Liver (tissue), 9 donors: ENCODE data around the gene CYP3A5. TPM values are rescaled to one million over a fixed set of nuclear protein-coding genes. Genes with fewer than 3 reads are reported as not detected.
A peak's percentile ranks its signal among the peaks of the same experiment; 100 is the strongest.

Source experiments
- DNase-seq: peaks from one replicate; pipeline ENCODE4 v3.0.0-alpha.2; 2017; ENCODE audit warnings: low spot score
- H3K27ac ChIP-seq, 2 donors: one replicate each; pipeline ENCODE4 v1.7.0; 2013; ENCODE audit warnings: inconsistent platforms in 2 of 2, low read length in 2 of 2, control low read depth in 1 of 2, low read depth in 1 of 2, mild to moderate bottlenecking in 1 of 2
- H3K27me3 ChIP-seq, 4 donors: one replicate each; pipeline versions ENCODE4 v1.6.1 to v1.7.0; 2013; ENCODE audit warnings: low read length in 3 of 4, inconsistent platforms in 1 of 4, mild to moderate bottlenecking in 1 of 4, moderate library complexity in 1 of 4; ENCODE audit not compliant: control insufficient read depth in 4 of 4, insufficient read depth in 4 of 4
- H3K36me3 ChIP-seq, 4 donors: one replicate each; pipeline versions ENCODE4 v1.6.1 to v1.7.0; 2013; ENCODE audit warnings: low read length in 3 of 4, mild to moderate bottlenecking in 3 of 4, low read depth in 1 of 4, moderate library complexity in 1 of 4; ENCODE audit not compliant: control insufficient read depth in 4 of 4, insufficient read depth in 3 of 4
- H3K4me1 ChIP-seq, 4 donors: one replicate each; pipeline versions ENCODE4 v1.6.1 to v1.7.0; 2013; ENCODE audit warnings: low read length in 3 of 4, mild to moderate bottlenecking in 3 of 4, moderate library complexity in 1 of 4; ENCODE audit not compliant: control insufficient read depth in 4 of 4, insufficient read depth in 4 of 4
- H3K4me3 ChIP-seq, 3 donors: one replicate each; pipeline versions ENCODE4 v1.6.1 to v1.7.0; 2013; ENCODE audit warnings: low read length in 3 of 3, control low read depth in 1 of 3, low read depth in 1 of 3, mild to moderate bottlenecking in 1 of 3
- H3K9ac ChIP-seq, 2 donors: one replicate each; pipeline ENCODE4 v1.7.0; 2013; ENCODE audit warnings: low read length in 2 of 2, mild to moderate bottlenecking in 2 of 2, moderate library complexity in 2 of 2, control low read depth in 1 of 2, low read depth in 1 of 2
- H3K9me3 ChIP-seq, 4 donors: one replicate each; pipeline versions ENCODE4 v1.6.1 to v1.7.0; 2013; ENCODE audit warnings: low read length in 3 of 4; ENCODE audit not compliant: control insufficient read depth in 4 of 4
- EGR1 ChIP-seq, 2 donors: IDR thresholded peaks; 2 replicates each; pipeline ENCODE4 v1.6.1; 2016 to 2018; ENCODE audit warnings: antibody characterized with exemption in 2 of 2, low read depth in 2 of 2
- FOXA1 ChIP-seq: IDR thresholded peaks from 2 replicates; pipeline ENCODE4 v1.6.1; 2016; ENCODE audit warnings: antibody characterized with exemption
- FOXA2 ChIP-seq: IDR thresholded peaks from 2 replicates; pipeline ENCODE4 v1.6.1; 2016; ENCODE audit warnings: antibody characterized with exemption
- GABPA ChIP-seq, 2 donors: IDR thresholded peaks in 1 of 2; conservative IDR thresholded peaks in 1 of 2; 2 replicates each; pipeline ENCODE4 v1.6.1; 2016; ENCODE audit warnings: antibody characterized with exemption in 2 of 2, mild to moderate bottlenecking in 1 of 2, moderate library complexity in 1 of 2
- HNF4A ChIP-seq, 2 donors: conservative IDR thresholded peaks; 2 replicates each; pipeline ENCODE4 v1.6.1; 2016; ENCODE audit warnings: antibody characterized with exemption in 2 of 2, mild to moderate bottlenecking in 2 of 2
- HNF4G ChIP-seq: IDR thresholded peaks from 2 replicates; pipeline ENCODE4 v1.6.1; 2016; ENCODE audit warnings: antibody characterized with exemption
- JUND ChIP-seq, 2 donors: IDR thresholded peaks; 2 replicates each; pipeline ENCODE4 v1.6.1; 2016; ENCODE audit warnings: antibody characterized with exemption in 2 of 2
- NR2F2 ChIP-seq: IDR thresholded peaks from 2 replicates; pipeline ENCODE4 v1.6.1; 2016; ENCODE audit warnings: antibody characterized with exemption
- RAD21 ChIP-seq, 2 donors: IDR thresholded peaks; 2 replicates each; pipeline ENCODE4 v1.6.1; 2016; ENCODE audit warnings: antibody characterized with exemption in 2 of 2, mild to moderate bottlenecking in 2 of 2
- RXRA ChIP-seq, 2 donors: IDR thresholded peaks; 2 replicates each; pipeline ENCODE4 v1.6.1; 2017 to 2018; ENCODE audit warnings: antibody characterized with exemption in 2 of 2, mild to moderate bottlenecking in 1 of 2
- SP1 ChIP-seq: IDR thresholded peaks from 2 replicates; pipeline ENCODE4 v1.6.1; 2018; ENCODE audit warnings: antibody characterized with exemption, mild to moderate bottlenecking
- TAF1 ChIP-seq: conservative IDR thresholded peaks from 2 replicates; pipeline ENCODE4 v1.6.1; 2016; ENCODE audit warnings: antibody characterized with exemption, mild to moderate bottlenecking
- YY1 ChIP-seq: IDR thresholded peaks from 2 replicates; pipeline ENCODE4 v1.6.1; 2016; ENCODE audit warnings: antibody characterized with exemption, mild to moderate bottlenecking
- WGBS: extraction: QIAGEN DNeasy Blood & Tissue Kit; methylation state at CpG from one replicate; pipeline ENCODE4 v1.1.7; 2013; 5-methylcytosine and 5-hydroxymethylcytosine counted together
- polyA plus RNA-seq, 2 donors: library from polyadenylated mRNA; stranded (reverse) in 1 of 2; unstranded in 1 of 2; fragments of 200-250 nt in 1 of 2; fragments of >200 nt in 1 of 2; fragmentation: Nextera tagmentation in 1 of 2; extraction: Ambion mirVana in 1 of 2; gene quantifications; one replicate each; pipeline versions ENCODE4 v1.2.1 to v1.2.3, GENCODE V29; 2013 to 2015
- total RNA-seq, 2 donors: library from RNA; depleted of rRNA; stranded (reverse); fragments of >200 nt; gene quantifications; one replicate each; pipeline ENCODE4 v1.2.3, GENCODE V29; 2014
- TF ChIP-seq, protein P1 (sequence below): IDR thresholded peaks from 2 replicates; pipeline ENCODE4 v1.6.1; 2016; ENCODE audit warnings: antibody characterized with exemption
- TF ChIP-seq, protein P2 (sequence below): IDR thresholded peaks from 2 replicates; pipeline ENCODE4 v1.6.1; 2016; ENCODE audit warnings: antibody characterized with exemption
- TF ChIP-seq, protein P3 (sequence below): IDR thresholded peaks from 2 replicates; pipeline ENCODE4 v1.6.1; 2016; ENCODE audit warnings: antibody characterized with exemption
- TF ChIP-seq, protein P4 (sequence below): IDR thresholded peaks from 2 replicates; pipeline ENCODE4 v1.6.1; 2016; ENCODE audit warnings: antibody characterized with exemption, mild to moderate bottlenecking
- TF ChIP-seq, protein P5 (sequence below): fragments of 150-350 bp; IDR thresholded peaks from 2 replicates; pipeline ENCODE4 v1.5.1; 2017; ENCODE audit warnings: improper control_type of control experiment, low read depth, low read length; ENCODE audit not compliant: missing input control
- donor health status: healthy.
- donor health status: healthy.
- donor health status: healthy.
- donor health status: healthy.
- donor health status: healthy.

The CYP3A5 gene
- total and polyA plus RNA-seq, 4 donors: 21.9 to 1,413 (median 717) TPM

DNA sequence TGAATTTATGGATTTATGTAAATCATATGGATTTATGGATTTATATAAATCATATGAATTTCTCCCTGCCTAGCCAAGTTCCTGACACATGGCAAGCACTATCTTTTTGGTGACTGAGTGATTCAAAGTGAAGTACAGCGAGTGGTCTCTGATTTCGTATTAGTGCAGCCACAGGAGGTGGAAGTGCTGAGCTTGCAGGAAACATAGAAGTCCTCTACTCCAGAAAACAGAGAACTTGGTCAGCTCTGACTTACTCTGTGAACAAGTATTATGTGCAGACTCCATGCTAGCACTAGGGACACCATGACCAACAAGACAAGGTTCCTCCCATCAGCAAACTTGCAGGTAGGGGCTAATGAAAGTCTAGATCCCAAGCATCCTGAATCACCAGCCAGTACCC is 28.5 kb downstream of the CYP3A5 start:
- Histone ChIP-seq H3K27me3 (no peaks in the 10 kb centered on the region), H3K27ac (no peak overlapping the region), H3K9ac (no peak overlapping the region), H3K4me3 (no peak overlapping the region), H3K9me3 (peaks cover 0 to 3% (median 0%) of the 10 kb centered on the region in 4 donors), H3K36me3 (peaks cover 0 to 26% (median 12%) of the 10 kb centered on the region in 4 donors), H3K4me1 (no peaks in the 10 kb centered on the region)
- TF ChIP-seq GABPA (IDR thresholded peaks at IDR 0.05 in 1 of 2, conservative IDR thresholded peaks at IDR 0.05 in 1 of 2): no peak
- TF ChIP-seq, protein P1, sequence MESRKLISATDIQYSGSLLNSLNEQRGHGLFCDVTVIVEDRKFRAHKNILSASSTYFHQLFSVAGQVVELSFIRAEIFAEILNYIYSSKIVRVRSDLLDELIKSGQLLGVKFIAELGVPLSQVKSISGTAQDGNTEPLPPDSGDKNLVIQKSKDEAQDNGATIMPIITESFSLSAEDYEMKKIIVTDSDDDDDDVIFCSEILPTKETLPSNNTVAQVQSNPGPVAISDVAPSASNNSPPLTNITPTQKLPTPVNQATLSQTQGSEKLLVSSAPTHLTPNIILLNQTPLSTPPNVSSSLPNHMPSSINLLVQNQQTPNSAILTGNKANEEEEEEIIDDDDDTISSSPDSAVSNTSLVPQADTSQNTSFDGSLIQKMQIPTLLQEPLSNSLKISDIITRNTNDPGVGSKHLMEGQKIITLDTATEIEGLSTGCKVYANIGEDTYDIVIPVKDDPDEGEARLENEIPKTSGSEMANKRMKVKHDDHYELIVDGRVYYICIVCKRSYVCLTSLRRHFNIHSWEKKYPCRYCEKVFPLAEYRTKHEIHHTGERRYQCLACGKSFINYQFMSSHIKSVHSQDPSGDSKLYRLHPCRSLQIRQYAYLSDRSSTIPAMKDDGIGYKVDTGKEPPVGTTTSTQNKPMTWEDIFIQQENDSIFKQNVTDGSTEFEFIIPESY: peak; percentile 17
- TF ChIP-seq TAF1: no peak
- TF ChIP-seq SP1: no peak
- no peak for TF ChIP-seq HNF4G
- TF ChIP-seq RAD21 (IDR thresholded peaks at IDR 0.05): no peak
- TF ChIP-seq, protein P2, sequence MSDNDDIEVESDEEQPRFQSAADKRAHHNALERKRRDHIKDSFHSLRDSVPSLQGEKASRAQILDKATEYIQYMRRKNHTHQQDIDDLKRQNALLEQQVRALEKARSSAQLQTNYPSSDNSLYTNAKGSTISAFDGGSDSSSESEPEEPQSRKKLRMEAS: no peak
- TF ChIP-seq EGR1 (IDR thresholded peaks at IDR 0.05; ENCODE audit: low read depth in 2 of 2): peak; percentile 3 to 37
- peak; percentile 45 for TF ChIP-seq YY1
- TF ChIP-seq, protein P3, sequence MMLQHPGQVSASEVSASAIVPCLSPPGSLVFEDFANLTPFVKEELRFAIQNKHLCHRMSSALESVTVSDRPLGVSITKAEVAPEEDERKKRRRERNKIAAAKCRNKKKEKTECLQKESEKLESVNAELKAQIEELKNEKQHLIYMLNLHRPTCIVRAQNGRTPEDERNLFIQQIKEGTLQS: no peak
- no peak for TF ChIP-seq JUND (IDR thresholded peaks at IDR 0.05)
- TF ChIP-seq, protein P4, sequence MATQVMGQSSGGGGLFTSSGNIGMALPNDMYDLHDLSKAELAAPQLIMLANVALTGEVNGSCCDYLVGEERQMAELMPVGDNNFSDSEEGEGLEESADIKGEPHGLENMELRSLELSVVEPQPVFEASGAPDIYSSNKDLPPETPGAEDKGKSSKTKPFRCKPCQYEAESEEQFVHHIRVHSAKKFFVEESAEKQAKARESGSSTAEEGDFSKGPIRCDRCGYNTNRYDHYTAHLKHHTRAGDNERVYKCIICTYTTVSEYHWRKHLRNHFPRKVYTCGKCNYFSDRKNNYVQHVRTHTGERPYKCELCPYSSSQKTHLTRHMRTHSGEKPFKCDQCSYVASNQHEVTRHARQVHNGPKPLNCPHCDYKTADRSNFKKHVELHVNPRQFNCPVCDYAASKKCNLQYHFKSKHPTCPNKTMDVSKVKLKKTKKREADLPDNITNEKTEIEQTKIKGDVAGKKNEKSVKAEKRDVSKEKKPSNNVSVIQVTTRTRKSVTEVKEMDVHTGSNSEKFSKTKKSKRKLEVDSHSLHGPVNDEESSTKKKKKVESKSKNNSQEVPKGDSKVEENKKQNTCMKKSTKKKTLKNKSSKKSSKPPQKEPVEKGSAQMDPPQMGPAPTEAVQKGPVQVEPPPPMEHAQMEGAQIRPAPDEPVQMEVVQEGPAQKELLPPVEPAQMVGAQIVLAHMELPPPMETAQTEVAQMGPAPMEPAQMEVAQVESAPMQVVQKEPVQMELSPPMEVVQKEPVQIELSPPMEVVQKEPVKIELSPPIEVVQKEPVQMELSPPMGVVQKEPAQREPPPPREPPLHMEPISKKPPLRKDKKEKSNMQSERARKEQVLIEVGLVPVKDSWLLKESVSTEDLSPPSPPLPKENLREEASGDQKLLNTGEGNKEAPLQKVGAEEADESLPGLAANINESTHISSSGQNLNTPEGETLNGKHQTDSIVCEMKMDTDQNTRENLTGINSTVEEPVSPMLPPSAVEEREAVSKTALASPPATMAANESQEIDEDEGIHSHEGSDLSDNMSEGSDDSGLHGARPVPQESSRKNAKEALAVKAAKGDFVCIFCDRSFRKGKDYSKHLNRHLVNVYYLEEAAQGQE: no peak
- no peak for TF ChIP-seq HNF4A (conservative IDR thresholded peaks at IDR 0.05)
- TF ChIP-seq RXRA (IDR thresholded peaks at IDR 0.05): no peak
- TF ChIP-seq FOXA1: no peak
- TF ChIP-seq, protein P5, sequence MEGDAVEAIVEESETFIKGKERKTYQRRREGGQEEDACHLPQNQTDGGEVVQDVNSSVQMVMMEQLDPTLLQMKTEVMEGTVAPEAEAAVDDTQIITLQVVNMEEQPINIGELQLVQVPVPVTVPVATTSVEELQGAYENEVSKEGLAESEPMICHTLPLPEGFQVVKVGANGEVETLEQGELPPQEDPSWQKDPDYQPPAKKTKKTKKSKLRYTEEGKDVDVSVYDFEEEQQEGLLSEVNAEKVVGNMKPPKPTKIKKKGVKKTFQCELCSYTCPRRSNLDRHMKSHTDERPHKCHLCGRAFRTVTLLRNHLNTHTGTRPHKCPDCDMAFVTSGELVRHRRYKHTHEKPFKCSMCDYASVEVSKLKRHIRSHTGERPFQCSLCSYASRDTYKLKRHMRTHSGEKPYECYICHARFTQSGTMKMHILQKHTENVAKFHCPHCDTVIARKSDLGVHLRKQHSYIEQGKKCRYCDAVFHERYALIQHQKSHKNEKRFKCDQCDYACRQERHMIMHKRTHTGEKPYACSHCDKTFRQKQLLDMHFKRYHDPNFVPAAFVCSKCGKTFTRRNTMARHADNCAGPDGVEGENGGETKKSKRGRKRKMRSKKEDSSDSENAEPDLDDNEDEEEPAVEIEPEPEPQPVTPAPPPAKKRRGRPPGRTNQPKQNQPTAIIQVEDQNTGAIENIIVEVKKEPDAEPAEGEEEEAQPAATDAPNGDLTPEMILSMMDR: no peak
- DNase-seq: no peak
- 89% methylated on average over 2 of the region's 2 CpGs for WGBS

DNA sequence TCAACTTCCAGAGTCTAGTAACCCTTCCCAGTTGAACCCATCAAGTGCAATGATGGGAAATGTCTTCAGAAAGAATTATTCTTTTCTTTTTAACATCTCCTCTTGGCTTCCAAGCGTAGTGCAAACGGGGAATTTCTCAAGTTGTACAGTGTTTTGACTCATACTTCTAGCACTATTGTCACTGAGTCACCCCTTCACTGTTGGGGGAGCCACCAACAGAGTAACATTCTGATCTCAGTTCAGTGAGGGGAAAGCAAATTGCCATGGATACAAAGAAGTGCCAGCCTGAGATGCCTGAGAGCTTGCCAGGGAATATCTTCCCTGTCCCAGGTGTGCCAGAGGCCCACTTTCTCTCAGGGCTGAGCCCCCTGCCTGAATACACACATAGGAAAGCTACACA is 31.0 kb downstream of the CYP3A5 start:
- Histone ChIP-seq H3K27me3 (no peaks in the 10 kb centered on the region), H3K9me3 (peaks cover 0 to 3% (median 0%) of the 10 kb centered on the region in 4 donors), H3K36me3 (peaks cover 0 to 26% (median 12%) of the 10 kb centered on the region in 4 donors), H3K9ac (no peak overlapping the region), H3K27ac (no peak overlapping the region), H3K4me3 (no peak overlapping the region), H3K4me1 (no peaks in the 10 kb centered on the region)
- DNase-seq: no peak
- 97% methylated on average over 2 of the region's 2 CpGs for WGBS
- TF ChIP-seq TAF1: no peak
- TF ChIP-seq SP1: no peak
- TF ChIP-seq NR2F2: no peak
- no peak for TF ChIP-seq EGR1 (IDR thresholded peaks at IDR 0.05; ENCODE audit: low read depth in 2 of 2)
- TF ChIP-seq JUND (IDR thresholded peaks at IDR 0.05): no peak
- no peak for TF ChIP-seq FOXA1
- TF ChIP-seq, protein P1: no peak
- no peak for TF ChIP-seq HNF4A (conservative IDR thresholded peaks at IDR 0.05)
- no peak for TF ChIP-seq RXRA (IDR thresholded peaks at IDR 0.05)
- no peak for TF ChIP-seq HNF4G
- TF ChIP-seq GABPA (IDR thresholded peaks at IDR 0.05 in 1 of 2, conservative IDR thresholded peaks at IDR 0.05 in 1 of 2): no peak
- TF ChIP-seq, protein P2: no peak
- no peak for TF ChIP-seq YY1
- no peak for TF ChIP-seq RAD21 (IDR thresholded peaks at IDR 0.05)
- TF ChIP-seq, protein P3: no peak
- TF ChIP-seq FOXA2: no peak
